GM12874 (cell line): ENCODE data around the gene PLCH1.

Experiments
- CTCF ChIP-seq: IDR thresholded peaks from 2 replicates; pipeline ENCODE4 v1.5.1; 2011; ENCODE audit warnings: low read depth, mild to moderate bottlenecking, control low read depth, low read length, moderate library complexity; ENCODE audit not compliant: insufficient read depth

PLCH1 gene

GRCh38 chr3:155648013-155648591 lies 96.8 kb downstream of the PLCH1 start:
- no peak for TF ChIP-seq CTCF

GRCh38 chr3:155647206-155647605 lies 97.7 kb downstream of the PLCH1 start:
- TF ChIP-seq CTCF = no peak

- no peak for TF ChIP-seq CTCF
Measured at GRCh38 chr3:155646669-155647068, 98.2 kb downstream of the PLCH1 start.

GRCh38 chr3:155646128-155646527 lies 98.7 kb downstream of the PLCH1 start:
- TF ChIP-seq CTCF = no peak

GRCh38 chr3:155643581-155644165 lies 101.2 kb downstream of the PLCH1 start:
- no peak for TF ChIP-seq CTCF

GRCh38 chr3:155641956-155642355 lies 102.9 kb downstream of the PLCH1 start:
- no peak for TF ChIP-seq CTCF

- no peak for TF ChIP-seq CTCF
Measured at GRCh38 chr3:155640098-155640497, 104.8 kb downstream of the PLCH1 start.
